Measurements from ENCODE around the gene YWHAH. TPM values are rescaled to one million over a fixed set of nuclear protein-coding genes. Genes with fewer than 3 reads are reported as not detected.

YWHAH gene
- total and polyA plus RNA-seq, 9 of the 15 experiments (the other 6 are each of a cell fraction or from before 2014, with no cell fraction given) = 32.0 to 177 (median 114) TPM

DNA sequence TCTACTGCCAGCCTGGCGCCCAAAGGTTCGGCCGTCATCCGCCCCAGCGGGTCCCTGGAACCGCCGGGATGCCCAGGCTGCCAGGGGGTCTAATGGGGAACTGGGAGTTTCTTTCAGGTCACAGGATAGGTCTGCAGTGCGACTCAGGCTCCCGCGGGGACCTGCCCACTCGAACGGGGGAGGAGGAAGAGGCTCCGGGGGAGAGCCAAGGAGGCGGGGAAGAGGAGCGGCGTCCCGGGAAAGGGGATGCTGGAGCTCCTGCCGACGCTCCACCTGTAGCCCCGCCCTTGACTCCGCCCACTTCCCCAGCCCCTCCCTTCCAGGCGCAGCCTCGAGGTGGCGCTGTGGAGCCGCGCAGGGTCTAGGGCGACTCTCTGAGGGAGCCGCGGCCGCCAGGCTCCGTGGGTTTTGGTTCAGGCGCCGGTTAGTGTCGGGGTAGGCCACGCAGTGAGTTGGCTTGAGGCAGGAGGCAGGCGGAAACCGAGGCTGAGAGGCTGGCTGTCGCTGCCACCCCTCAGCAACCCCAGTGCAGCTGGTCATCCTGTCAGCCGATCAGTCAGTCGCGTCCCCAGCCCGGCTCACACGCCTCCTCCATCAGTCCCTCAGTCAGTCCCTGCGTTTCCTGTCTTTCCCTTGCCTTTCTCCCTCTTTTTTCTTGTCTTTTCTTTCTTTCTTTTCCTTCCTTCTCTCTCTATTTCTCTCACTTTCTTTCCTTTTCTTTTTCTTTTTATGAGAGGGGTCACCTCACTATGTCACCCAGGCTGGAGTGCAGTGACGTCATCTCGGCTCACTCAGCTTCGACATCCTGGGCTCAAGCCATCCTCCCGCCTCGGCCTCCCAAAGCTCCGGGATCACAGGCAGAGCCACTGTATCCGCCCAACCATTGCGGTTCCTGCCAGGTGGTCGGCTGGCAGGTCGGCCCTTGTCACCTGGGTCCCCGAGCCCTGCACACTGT lies 26.4 kb downstream of the YWHAH start (continued):
- no peak for TF ChIP-seq CREB1 (IDR thresholded peaks at IDR 0.05)
- TF ChIP-seq CREB1 (CRISPR knock-in tag; IDR thresholded peaks at IDR 0.05) = 0 out of 2 replicates have a peak, but pooled peaks have one; percentile 18
- TF ChIP-seq, protein P1, sequence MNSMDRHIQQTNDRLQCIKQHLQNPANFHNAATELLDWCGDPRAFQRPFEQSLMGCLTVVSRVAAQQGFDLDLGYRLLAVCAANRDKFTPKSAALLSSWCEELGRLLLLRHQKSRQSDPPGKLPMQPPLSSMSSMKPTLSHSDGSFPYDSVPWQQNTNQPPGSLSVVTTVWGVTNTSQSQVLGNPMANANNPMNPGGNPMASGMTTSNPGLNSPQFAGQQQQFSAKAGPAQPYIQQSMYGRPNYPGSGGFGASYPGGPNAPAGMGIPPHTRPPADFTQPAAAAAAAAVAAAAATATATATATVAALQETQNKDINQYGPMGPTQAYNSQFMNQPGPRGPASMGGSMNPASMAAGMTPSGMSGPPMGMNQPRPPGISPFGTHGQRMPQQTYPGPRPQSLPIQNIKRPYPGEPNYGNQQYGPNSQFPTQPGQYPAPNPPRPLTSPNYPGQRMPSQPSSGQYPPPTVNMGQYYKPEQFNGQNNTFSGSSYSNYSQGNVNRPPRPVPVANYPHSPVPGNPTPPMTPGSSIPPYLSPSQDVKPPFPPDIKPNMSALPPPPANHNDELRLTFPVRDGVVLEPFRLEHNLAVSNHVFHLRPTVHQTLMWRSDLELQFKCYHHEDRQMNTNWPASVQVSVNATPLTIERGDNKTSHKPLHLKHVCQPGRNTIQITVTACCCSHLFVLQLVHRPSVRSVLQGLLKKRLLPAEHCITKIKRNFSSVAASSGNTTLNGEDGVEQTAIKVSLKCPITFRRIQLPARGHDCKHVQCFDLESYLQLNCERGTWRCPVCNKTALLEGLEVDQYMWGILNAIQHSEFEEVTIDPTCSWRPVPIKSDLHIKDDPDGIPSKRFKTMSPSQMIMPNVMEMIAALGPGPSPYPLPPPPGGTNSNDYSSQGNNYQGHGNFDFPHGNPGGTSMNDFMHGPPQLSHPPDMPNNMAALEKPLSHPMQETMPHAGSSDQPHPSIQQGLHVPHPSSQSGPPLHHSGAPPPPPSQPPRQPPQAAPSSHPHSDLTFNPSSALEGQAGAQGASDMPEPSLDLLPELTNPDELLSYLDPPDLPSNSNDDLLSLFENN (IDR thresholded peaks at IDR 0.05; ENCODE audit: low read depth in 2 of 2, low read length in 2 of 2) = no peak
- TF ChIP-seq PCBP1 (IDR thresholded peaks at IDR 0.05; ENCODE audit: low read depth, low read length, poor library complexity, severe bottlenecking) = no peak
- no peak; the same call in 1 of the 2 replicates for TF ChIP-seq PKNOX1 (IDR thresholded peaks at IDR 0.05)
- peak; percentile 31 for TF ChIP-seq HMGN3 (IDR thresholded peaks at IDR 0.05; ENCODE audit: borderline replicate concordance, extremely low read depth, insufficient read length, low read depth, low read length)
- no peak for TF ChIP-seq NCOA6 (IDR thresholded peaks at IDR 0.05)
- TF ChIP-seq SIN3A (IDR thresholded peaks at IDR 0.05; ENCODE audit: borderline replicate concordance in 2 of 2, control insufficient read depth in 1 of 2, low read depth in 2 of 2, low read length in 2 of 2) = 0 out of 4 replicates have a peak, but pooled peaks of 1 of the 2 experiments have one; percentile 5
- peak; percentile 71 to 89 for TF ChIP-seq MAZ (CRISPR knock-in tag; conservative IDR thresholded peaks at IDR 0.05 in 1 of 2, IDR thresholded peaks at IDR 0.05 in 1 of 2)
- peak; percentile 7; the same call in 1 of the 2 replicates for TF ChIP-seq L3MBTL2 (IDR thresholded peaks at IDR 0.05)
- TF ChIP-seq RAD21 (CRISPR knock-in tag; conservative IDR thresholded peaks at IDR 0.05 in 1 of 2, IDR thresholded peaks at IDR 0.05 in 1 of 2) = peak; percentile 36 to 58
- TF ChIP-seq STAG1 (CRISPR knock-in tag; IDR thresholded peaks at IDR 0.05; ENCODE audit: borderline replicate concordance) = peak; percentile 78; the same call in 1 of the 2 replicates
- no peak for TF ChIP-seq ZNF347 (CRISPR knock-in tag; IDR thresholded peaks at IDR 0.05; ENCODE audit: low read depth)
- peak; percentile 60 for TF ChIP-seq ZFX (CRISPR knock-in tag; IDR thresholded peaks at IDR 0.05)
